ENCODE measurements around the gene MBOAT1.
A peak's percentile ranks its signal among the peaks of the same experiment; 100 is the strongest.

The MBOAT1 gene

GRCh38 chr6:20092071-20092566, 120.2 kb downstream of the MBOAT1 start:
- DNase-seq, result peak; percentile 3

DNA sequence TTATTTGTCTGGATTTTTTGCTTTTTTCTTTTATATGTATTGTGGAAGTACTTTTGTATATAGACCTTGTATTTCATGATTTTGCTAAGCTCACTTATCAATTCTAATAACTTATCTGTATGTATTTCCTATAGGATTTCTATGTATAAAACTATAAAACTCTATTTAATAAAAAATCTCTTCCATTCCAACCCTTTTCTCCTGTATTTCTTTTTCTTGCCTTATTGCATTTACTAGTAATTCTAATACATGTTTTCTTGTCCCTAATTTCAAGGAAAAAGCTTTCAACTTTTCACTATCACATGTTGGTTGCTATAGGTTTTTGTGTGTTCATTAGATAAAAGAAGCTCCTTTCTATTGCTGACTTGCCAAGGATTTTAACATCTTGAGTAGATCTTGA, 125.3 kb downstream of the MBOAT1 start:
- no peak for DNase-seq

- no peak for DNase-seq
These were observed 126.5 kb downstream of the MBOAT1 start for GRCh38 chr6:20085817-20086216.

DNA sequence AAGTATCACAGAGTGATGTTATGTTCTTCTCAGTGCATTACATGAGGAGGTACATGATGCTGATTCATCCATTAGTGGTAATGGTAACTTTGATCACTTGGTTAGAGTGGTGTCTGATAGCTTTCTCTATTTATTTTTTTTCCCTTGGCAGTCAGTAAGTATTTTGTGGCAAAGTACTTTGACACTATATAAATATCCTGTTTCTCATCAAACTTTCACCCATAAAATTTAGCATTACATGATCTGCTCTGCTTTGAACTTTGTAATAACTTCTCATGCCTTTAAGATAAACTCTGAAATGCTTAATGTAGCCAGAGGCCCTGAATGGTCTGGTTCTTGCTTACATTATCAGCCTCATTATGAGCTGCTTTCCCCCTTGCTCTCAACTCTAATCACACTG, 127.9 kb downstream of the MBOAT1 start:
- DNase-seq, result no peak

GRCh38 chr6:20071998-20072397, 140.3 kb downstream of the MBOAT1 start:
- no peak for DNase-seq

DNA sequence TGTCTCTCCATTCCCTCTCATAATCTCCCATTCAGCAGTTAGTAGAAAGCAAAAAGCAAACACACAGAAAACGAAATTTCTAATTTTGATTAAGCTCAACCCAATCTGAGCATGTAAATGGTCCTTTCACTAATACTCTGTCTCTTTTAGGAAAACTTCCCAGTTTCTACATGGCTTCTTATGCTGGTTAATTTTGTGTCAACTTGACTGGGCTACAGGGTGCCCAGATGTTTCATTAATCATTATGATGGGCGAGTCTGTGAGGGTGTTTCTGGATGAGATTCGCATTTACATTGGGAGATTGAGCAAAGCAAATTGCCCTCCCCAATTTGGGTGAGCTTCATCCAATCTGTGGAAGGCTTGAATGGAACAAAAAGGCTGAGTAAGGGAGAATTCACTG, 142.2 kb downstream of the MBOAT1 start:
- no peak for DNase-seq

- DNase-seq, result peak; percentile 96
These were observed 143.2 kb downstream of the MBOAT1 start for GRCh38 chr6:20069021-20069522.

GRCh38 chr6:20068421-20068988, 143.8 kb downstream of the MBOAT1 start:
- no peak for DNase-seq

- DNase-seq, result no peak
These were observed 150.3 kb downstream of the MBOAT1 start for GRCh38 chr6:20061952-20062351.

- no peak for DNase-seq
These were observed 152.0 kb downstream of the MBOAT1 start for GRCh38 chr6:20060252-20060651.

GRCh38 chr6:20058912-20059311, 153.4 kb downstream of the MBOAT1 start:
- DNase-seq, result no peak

GRCh38 chr6:20058121-20058905, 154.0 kb downstream of the MBOAT1 start:
- DNase-seq, result no peak

DNA sequence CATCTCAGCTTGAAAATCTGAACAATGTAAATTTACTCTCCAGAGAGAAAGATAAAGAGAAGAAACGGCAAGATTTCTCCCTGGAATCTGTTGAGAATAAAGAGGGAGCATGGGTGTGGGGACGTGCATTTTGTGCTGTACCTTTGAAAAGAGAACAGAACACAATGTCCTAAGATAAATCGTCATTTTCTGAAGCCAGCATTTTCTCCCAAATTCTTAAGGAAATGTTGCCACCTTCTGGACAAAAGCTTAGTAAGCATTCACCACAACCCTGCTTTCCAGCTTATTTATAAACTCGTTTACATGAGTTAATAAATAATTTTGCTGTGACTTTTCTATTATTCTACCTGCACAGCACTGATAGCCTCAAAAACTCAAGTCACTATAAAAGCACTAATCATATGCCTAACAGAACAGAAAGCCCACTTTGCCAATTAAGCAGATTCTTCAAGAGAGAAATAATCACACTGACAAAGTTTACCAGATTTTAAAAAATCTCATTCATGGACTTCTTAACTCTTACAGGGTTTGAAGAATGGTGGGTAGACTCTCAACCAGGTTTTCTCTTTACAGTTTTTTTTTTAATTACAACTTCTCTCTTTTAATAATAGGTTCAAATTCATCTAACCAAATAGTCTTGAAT, 155.8 kb downstream of the MBOAT1 start:
- peak; percentile 38 for DNase-seq

DNA sequence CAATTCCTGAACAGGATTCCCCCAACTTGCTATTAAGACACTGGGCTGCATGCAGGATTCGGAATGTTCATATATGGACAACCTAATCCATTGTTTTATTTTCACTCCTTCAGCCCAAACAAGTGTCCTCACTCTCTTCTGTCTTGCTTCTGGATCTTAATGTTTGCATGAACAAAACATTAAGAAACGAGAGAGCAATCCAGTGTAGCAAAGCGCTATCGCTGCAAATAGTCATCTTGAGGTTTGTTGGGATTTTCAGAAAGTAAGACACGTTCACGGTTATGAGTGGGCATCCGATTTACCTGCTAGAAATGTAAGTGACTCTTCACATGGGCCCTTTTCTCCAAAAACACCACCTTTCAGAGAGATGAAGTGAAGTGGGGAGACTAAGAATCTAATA, 156.4 kb downstream of the MBOAT1 start:
- DNase-seq, result no peak
